Large intestine (tissue), 1 donor: ENCODE data around the gene TYMS. TPM values are rescaled to one million over a fixed set of nuclear protein-coding genes. Genes with fewer than 3 reads are reported as not detected.

Experiments
- polyA plus RNA-seq: library from polyadenylated mRNA; unstranded; fragments of 120-200 nt; gene quantifications from one replicate; pipeline ENCODE4 v1.2.1, GENCODE V29; 2013

The TYMS gene
- polyA plus RNA-seq, 1 donor: 69.9 TPM

Other genes starting within 250 kb of the TYMS start
- gene COLEC12, start 157.0 kb upstream of the TYMS start, polyA plus RNA-seq: 19.1 TPM
- gene CETN1, start 77.3 kb upstream of the TYMS start, polyA plus RNA-seq: not detected
- gene CLUL1, start 60.7 kb upstream of the TYMS start, polyA plus RNA-seq: 1.3 TPM
- gene ENOSF1, start 55.0 kb downstream of the TYMS start, polyA plus RNA-seq: 291 TPM
- 47.7 TPM for gene YES1, start 154.6 kb downstream of the TYMS start, polyA plus RNA-seq
- 4.4 TPM for gene ADCYAP1, start 247.2 kb downstream of the TYMS start, polyA plus RNA-seq